Uterus (tissue), 2 donors: ENCODE data around the gene MTUS2.

Source experiments
- POLR2A ChIP-seq, 2 donors: fragments of 450-650 bp; IDR thresholded peaks; one replicate each; pipeline ENCODE4 v1.6.1; 2016; ENCODE audit warnings: antibody characterized with exemption in 2 of 2, mild to moderate bottlenecking in 1 of 2, moderate library complexity in 1 of 2
- TF ChIP-seq, protein P1 (sequence below), 4 experiments: fragments of 200-600 bp in 2 of 4; fragments of 450-650 bp in 2 of 4; sonication (generic) in 2 of 4; IDR thresholded peaks; one replicate each; pipeline ENCODE4 v1.5.1; 2016 to 2019; ENCODE audit warnings: antibody characterized with exemption in 4 of 4, mild to moderate bottlenecking in 2 of 4, moderate library complexity in 1 of 4

- TF ChIP-seq, protein P1, sequence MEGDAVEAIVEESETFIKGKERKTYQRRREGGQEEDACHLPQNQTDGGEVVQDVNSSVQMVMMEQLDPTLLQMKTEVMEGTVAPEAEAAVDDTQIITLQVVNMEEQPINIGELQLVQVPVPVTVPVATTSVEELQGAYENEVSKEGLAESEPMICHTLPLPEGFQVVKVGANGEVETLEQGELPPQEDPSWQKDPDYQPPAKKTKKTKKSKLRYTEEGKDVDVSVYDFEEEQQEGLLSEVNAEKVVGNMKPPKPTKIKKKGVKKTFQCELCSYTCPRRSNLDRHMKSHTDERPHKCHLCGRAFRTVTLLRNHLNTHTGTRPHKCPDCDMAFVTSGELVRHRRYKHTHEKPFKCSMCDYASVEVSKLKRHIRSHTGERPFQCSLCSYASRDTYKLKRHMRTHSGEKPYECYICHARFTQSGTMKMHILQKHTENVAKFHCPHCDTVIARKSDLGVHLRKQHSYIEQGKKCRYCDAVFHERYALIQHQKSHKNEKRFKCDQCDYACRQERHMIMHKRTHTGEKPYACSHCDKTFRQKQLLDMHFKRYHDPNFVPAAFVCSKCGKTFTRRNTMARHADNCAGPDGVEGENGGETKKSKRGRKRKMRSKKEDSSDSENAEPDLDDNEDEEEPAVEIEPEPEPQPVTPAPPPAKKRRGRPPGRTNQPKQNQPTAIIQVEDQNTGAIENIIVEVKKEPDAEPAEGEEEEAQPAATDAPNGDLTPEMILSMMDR (IDR thresholded peaks at IDR 0.05), result no peak
- no peak for TF ChIP-seq POLR2A (IDR thresholded peaks at IDR 0.05)
Observed at GRCh38 chr13:29270271-29270985, 450.3 kb downstream of the MTUS2 start.
